GM12874 (cell line): ENCODE results near the gene KLHL30.

Experiments used
- TF ChIP-seq, protein P1 (sequence below): IDR thresholded peaks from 2 replicates; pipeline ENCODE4 v1.5.1; 2011; ENCODE audit warnings: low read depth, mild to moderate bottlenecking, control low read depth, low read length, moderate library complexity; ENCODE audit not compliant: insufficient read depth

The KLHL30 gene

DNA sequence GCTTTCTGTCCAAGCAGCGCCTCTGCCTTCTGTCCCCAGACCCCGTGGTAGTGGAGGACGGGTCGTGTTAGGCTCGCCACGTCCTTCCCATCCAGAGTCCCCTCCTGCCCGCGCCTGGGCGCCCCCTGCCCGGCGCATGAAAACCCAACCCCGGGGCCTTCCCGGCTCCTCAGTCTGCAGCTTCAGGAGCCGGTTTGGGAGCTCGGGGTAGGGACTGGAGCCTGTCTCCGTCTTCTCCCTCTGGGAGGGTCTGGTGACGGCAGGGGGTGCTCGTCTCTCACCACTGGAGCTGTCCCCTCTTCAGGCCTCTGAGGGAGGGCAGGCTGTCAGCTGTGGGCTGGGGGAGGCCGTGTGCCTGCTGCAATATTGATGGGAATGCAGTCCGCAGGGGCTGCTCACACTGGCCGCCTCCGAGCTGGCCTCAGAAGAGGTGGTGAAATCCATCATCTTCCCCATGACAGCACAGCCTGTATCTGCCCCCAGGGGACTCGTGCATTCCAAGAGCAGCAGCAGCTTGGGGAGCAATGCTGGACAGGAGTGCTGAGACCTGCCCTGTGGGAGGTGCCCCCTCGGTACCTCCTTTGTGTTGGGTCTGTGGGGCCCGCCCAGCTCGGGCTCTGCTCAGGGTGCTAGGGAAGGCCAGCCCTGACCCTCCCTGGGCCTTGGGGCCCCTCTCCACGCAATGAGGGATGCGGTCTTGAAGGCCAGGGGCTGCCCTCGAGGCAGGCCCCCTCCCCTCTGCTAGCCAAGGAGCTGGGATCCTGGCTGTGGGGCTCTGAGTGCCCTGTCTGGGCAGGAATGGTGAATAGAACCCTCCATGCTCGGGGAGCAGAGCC is 17.8 kb upstream of the KLHL30 start:
- TF ChIP-seq, protein P1, sequence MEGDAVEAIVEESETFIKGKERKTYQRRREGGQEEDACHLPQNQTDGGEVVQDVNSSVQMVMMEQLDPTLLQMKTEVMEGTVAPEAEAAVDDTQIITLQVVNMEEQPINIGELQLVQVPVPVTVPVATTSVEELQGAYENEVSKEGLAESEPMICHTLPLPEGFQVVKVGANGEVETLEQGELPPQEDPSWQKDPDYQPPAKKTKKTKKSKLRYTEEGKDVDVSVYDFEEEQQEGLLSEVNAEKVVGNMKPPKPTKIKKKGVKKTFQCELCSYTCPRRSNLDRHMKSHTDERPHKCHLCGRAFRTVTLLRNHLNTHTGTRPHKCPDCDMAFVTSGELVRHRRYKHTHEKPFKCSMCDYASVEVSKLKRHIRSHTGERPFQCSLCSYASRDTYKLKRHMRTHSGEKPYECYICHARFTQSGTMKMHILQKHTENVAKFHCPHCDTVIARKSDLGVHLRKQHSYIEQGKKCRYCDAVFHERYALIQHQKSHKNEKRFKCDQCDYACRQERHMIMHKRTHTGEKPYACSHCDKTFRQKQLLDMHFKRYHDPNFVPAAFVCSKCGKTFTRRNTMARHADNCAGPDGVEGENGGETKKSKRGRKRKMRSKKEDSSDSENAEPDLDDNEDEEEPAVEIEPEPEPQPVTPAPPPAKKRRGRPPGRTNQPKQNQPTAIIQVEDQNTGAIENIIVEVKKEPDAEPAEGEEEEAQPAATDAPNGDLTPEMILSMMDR, result no peak

GRCh38 chr2:238121511-238122286 is 16.8 kb upstream of the KLHL30 start:
- TF ChIP-seq, protein P1, result no peak

GRCh38 chr2:238122287-238123217 is 15.9 kb upstream of the KLHL30 start:
- TF ChIP-seq, protein P1, result no peak

- TF ChIP-seq, protein P1, result no peak
These were observed 15.1 kb upstream of the KLHL30 start for GRCh38 chr2:238123218-238123971.

GRCh38 chr2:238123991-238124470 is 14.4 kb upstream of the KLHL30 start:
- TF ChIP-seq, protein P1, result no peak

- TF ChIP-seq, protein P1, result no peak
These were observed 13.9 kb upstream of the KLHL30 start for GRCh38 chr2:238124488-238125126.
